Measurements from ENCODE around the gene LRRC4B. TPM values are rescaled to one million over a fixed set of nuclear protein-coding genes. Genes with fewer than 3 reads are reported as not detected.

Gene LRRC4B
- total RNA-seq, 2 donors from 2014 or later = not detected

- ATAC-seq (no peak), DNase-seq (ENCODE audit: low spot score in 2 of 2) (no peak)
- no peaks in the 10 kb centered on the region for H3K9me3 Mint-ChIP-seq
- H3K27ac Mint-ChIP-seq = no peak overlapping the region
- no peaks in the 10 kb centered on the region for H3K36me3 Mint-ChIP-seq
These were observed 75.1 kb downstream of the LRRC4B start for GRCh38 chr19:50493171-50493570.

DNA sequence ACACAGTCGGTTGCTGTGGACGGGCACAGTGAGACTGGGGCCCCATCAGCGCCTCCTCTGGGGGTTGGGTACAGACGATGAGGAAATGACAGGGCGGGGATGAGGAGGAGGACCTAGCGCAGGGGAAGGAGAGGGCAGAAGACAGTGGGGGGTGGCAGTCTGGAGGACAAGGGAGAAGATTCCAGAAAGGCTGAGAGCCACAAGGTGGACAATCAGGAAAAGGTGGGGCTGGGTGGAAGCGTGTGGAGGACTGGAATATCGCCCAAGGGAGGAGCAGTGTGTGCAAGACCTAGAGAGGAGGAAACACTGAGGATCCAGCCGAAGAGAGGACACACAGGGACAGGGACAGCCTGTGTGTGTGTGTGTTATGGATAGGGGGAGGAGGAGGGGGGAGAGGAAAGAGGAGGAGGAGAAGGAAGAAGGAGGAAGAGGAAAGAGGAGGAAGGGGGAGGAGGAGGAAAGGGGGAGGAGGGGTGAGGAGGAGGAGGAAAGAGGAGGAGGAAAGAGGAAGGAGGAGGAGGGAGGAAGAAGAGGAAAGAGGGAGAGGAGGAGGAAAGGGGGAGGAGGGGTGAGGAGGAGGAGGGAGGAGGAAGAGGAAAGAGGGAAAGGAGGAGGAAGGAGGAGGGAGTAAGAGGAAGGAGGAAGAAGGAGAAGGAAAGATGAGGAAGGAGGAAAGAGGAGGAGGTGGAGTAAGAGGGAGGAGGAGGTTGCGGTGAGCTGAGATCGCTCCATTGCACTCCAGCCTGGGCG is 75.8 kb downstream of the LRRC4B start:
- ATAC-seq (peak; percentile 57 to 81), DNase-seq (ENCODE audit: low spot score in 2 of 2) (no peak)
- Mint-ChIP-seq H3K27ac (peak overlapping the region; percentile 47 to 76), H3K36me3 (no peaks in the 10 kb centered on the region), H3K9me3 (no peaks in the 10 kb centered on the region)

DNA sequence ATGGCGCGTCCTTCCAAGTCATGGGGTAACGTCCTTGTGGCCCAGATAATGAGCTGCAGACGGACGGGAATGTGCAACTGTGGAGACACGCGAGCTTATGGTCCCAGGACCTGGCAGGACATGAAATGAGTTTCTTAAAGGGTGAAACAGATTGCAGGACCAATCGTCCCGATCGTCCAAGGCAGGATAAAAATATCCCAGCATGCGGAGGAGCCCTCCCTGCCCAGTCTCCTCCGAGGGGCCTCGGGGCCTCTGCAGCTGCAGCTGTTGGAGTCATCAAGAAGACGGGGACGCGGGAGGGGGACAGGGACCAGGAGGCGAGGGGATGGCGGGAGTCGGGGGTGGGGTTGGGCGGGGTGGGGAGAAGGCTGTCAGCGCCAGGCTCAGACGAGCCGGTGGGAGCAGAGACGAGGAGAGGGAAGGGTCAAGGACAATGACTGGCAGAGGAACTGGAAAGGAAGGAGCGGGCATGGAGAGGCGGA is 77.2 kb downstream of the LRRC4B start:
- ATAC-seq = no peak
- DNase-seq (ENCODE audit: low spot score in 2 of 2) = no peak
- H3K9me3 Mint-ChIP-seq = no peaks in the 10 kb centered on the region

GRCh38 chr19:50490411-50490811 is 77.8 kb downstream of the LRRC4B start:
- Mint-ChIP-seq H3K27ac (peak overlapping the region in 1 of 2 donors; percentile 76), H3K36me3 (peaks cover 0 to 16% of the 10 kb centered on the region in 2 donors), H3K9me3 (peaks cover 0 to 4% of the 10 kb centered on the region in 2 donors)
- no peak for DNase-seq (ENCODE audit: low spot score in 2 of 2)
- no peak for ATAC-seq

More for the DNA sequence above, 77.2 kb downstream of the LRRC4B start:
- Mint-ChIP-seq H3K27ac (peak overlapping the region in 1 of 2 donors; percentile 76), H3K36me3 (peaks cover 0 to 11% of the 10 kb centered on the region in 2 donors)

DNA sequence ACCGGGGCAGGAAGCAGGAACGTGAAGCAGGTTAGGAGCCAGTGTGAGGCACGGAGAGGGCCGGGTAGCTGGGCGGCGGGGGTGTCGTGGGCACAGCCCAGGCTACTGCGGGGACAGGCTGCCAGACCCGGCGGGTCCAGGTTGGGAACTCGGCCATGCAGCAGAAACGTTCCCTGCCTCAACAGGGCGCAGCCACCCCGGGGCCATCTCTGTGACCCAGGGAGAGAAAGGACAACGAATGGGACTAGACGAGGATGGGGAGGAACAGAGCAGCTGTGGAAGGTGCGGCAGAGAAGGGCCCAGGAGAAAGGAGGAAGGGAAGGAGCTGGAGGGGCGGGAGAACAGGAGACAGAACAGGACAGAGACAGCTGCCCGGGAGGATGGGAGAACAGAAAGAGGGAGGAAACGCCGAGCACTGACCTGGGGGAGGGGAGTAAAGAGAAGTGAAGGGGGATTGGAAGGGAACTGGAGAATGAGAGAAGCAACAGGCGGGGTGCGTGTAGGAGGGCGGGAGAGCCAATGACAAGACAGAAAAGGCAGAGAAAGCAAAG is 78.7 kb downstream of the LRRC4B start:
- peak overlapping the region in 1 of 2 donors; percentile 42 for H3K27ac Mint-ChIP-seq
- ATAC-seq = no peak
- H3K9me3 Mint-ChIP-seq = peaks cover 0 to 4% of the 10 kb centered on the region in 2 donors

DNA sequence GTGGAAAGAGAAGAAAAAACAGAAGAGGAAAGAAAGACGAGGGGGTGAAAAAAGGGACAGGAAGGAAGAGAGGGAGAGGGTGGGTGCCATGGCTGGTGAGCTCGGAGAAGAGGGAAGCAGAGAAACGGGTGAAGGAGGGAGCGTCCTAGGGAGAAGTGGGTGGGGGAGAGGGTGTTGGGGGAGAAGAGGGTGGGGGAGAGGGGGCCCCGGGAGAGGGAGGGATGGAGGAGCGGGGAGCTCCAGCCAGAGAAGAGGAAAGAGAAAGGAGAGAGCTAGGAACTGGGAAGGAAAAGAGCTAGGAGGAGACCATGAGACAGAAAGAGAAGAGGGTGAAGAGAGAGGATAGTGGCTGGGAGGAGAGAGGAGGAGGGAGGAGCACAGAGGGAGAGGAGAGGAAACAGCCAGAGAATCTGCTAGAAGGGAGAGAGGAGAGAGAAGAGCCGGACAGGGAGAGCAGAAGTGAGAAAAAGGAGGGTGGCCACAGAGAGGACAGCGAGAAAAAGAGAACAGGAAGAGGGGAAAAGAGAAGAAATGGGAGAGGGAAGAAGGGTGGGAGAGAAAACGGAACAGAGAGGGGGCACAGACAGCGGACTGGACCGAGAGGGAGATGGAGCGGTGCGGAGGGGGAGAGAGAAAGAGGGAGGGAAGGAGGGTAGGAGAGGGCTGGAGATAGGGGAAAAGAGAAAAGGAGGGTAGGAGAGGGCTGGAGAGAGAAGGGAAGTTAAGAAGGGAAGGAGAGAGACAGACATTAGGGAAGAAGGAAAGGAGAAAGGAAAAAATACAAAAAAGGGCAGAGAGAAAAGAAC is 79.6 kb downstream of the LRRC4B start:
- Mint-ChIP-seq H3K36me3 (peaks cover 0 to 22% of the 10 kb centered on the region in 2 donors), H3K9me3 (peaks cover 0 to 4% of the 10 kb centered on the region in 2 donors), H3K27ac (peak overlapping the region; percentile 15 to 42)
- ATAC-seq (no peak), DNase-seq (ENCODE audit: low spot score in 2 of 2) (no peak)

More for the DNA sequence above, 78.7 kb downstream of the LRRC4B start:
- peaks cover 0 to 22% of the 10 kb centered on the region in 2 donors for H3K36me3 Mint-ChIP-seq
- DNase-seq (ENCODE audit: low spot score in 2 of 2) = no peak

- H3K27ac Mint-ChIP-seq = peak overlapping the region in 1 of 2 donors; percentile 19
- DNase-seq (ENCODE audit: low spot score in 2 of 2) (peak in 1 of 2 donors; percentile 77), ATAC-seq (peak; percentile 39 to 68)
- H3K9me3 Mint-ChIP-seq = peaks cover 0 to 4% of the 10 kb centered on the region in 2 donors
- H3K36me3 Mint-ChIP-seq = peaks cover 4 to 27% of the 10 kb centered on the region in 2 donors
These were observed 81.3 kb downstream of the LRRC4B start for GRCh38 chr19:50486823-50487515.

GRCh38 chr19:50485284-50485955 is 82.8 kb downstream of the LRRC4B start:
- ATAC-seq = no peak
- H3K9me3 Mint-ChIP-seq = peaks cover 0 to 4% of the 10 kb centered on the region in 2 donors

GRCh38 chr19:50482916-50483315 is 85.3 kb downstream of the LRRC4B start:
- peaks cover 0 to 4% of the 10 kb centered on the region in 2 donors for H3K9me3 Mint-ChIP-seq
- H3K27ac Mint-ChIP-seq = no peak overlapping the region
- peaks cover 4 to 35% of the 10 kb centered on the region in 2 donors for H3K36me3 Mint-ChIP-seq

More at GRCh38 chr19:50485284-50485955, 82.8 kb downstream of the LRRC4B start:
- peaks cover 4 to 27% of the 10 kb centered on the region in 2 donors for H3K36me3 Mint-ChIP-seq
- no peak for DNase-seq (ENCODE audit: low spot score in 2 of 2)
- no peak overlapping the region for H3K27ac Mint-ChIP-seq

GRCh38 chr19:50482271-50482855 is 85.9 kb downstream of the LRRC4B start:
- peaks cover 0 to 4% of the 10 kb centered on the region in 2 donors for H3K9me3 Mint-ChIP-seq
- ATAC-seq (no peak), DNase-seq (ENCODE audit: low spot score in 2 of 2) (no peak)
- peaks cover 9 to 40% of the 10 kb centered on the region in 2 donors for H3K36me3 Mint-ChIP-seq
- no peak overlapping the region for H3K27ac Mint-ChIP-seq

More at GRCh38 chr19:50482916-50483315, 85.3 kb downstream of the LRRC4B start:
- DNase-seq (ENCODE audit: low spot score in 2 of 2) (no peak), ATAC-seq (no peak)

DNA sequence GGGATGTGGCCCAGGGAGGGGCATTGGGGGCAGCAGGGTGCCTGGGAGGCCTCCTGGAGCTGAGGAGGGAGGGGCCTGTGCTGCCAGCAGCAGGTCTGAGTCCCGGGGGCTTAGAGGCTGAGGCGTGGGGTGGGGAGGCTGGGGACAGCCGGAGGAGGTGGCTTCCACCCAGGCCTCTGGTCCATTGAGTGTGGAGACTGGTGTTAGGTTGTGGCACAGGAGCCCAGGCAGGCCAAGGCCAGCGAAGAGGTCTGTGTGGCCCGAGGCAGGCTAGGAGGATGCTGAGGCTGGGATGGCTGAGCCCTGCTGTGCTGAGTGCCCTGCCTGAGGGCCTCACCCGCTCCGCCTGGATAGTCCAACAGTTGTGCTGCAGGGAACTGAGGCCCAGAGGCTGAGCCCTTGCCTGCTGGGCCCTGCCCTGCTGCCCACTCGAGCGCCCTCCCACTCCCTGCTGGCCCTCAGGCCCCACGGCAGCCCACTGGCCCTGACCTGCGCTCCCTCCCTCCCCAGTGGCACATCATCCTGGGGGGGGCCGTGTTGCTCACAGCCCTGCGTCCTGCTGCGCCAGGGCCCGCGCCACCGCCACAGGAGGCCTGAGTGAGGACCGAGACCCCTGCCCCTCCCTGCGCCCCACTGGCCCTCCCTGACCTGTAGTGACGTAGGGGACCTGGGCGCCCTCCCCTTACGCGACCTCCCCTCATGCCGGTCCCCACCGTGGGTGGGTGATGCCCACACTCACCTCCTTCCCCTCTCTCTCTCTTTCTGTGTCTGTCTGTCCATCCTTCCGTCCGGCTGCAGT is 86.7 kb downstream of the LRRC4B start:
- Mint-ChIP-seq H3K36me3 (peaks cover 11 to 39% of the 10 kb centered on the region in 2 donors), H3K9me3 (peaks cover 0 to 4% of the 10 kb centered on the region in 2 donors), H3K27ac (peak overlapping the region in 1 of 2 donors; percentile 56)
- ATAC-seq (no peak), DNase-seq (ENCODE audit: low spot score in 2 of 2) (no peak)

DNA sequence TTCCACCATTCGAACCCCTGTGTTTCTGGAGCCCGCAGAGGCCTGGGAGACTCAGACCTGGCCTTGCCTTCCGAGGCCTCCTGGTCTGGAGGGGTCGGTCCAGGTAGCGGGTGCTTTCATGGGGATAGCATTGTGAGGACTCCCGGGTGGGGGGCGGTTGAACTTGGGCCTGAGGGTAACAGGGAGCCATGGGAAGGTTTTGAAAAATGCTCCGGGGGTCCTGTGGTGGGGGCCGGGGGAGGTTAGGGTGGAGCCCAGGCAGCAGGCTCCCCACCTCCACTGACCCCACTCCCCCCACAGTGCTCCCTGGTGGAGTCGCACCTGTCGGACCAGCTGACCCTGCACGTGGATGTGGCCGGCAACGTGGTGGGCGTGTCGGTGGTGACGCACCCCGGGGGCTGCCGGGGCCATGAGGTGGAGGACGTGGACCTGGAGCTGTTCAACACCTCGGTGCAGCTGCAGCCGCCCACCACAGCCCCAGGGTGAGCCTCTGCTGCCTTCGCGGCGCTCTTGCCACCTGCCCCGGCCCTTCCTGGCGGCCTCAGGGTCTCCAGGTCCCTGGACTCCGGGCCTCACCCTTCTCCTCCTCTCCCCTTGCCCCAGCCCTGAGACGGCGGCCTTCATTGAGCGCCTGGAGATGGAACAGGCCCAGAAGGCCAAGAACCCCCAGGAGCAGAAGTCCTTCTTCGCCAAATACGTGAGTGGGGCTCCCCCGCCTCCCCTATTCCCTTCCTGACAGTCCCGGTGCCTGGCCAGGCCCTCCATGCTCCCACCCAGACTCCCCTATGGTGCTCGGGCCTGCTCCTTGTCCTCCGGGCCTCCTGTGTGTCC is 87.7 kb downstream of the LRRC4B start:
- H3K36me3 Mint-ChIP-seq = peaks cover 11 to 32% of the 10 kb centered on the region in 2 donors
- peak overlapping the region; percentile 56 to 77 for H3K27ac Mint-ChIP-seq
- ATAC-seq = no peak
- DNase-seq (ENCODE audit: low spot score in 2 of 2) = no peak
- H3K9me3 Mint-ChIP-seq = peaks cover 0 to under 1% of the 10 kb centered on the region in 2 donors

DNA sequence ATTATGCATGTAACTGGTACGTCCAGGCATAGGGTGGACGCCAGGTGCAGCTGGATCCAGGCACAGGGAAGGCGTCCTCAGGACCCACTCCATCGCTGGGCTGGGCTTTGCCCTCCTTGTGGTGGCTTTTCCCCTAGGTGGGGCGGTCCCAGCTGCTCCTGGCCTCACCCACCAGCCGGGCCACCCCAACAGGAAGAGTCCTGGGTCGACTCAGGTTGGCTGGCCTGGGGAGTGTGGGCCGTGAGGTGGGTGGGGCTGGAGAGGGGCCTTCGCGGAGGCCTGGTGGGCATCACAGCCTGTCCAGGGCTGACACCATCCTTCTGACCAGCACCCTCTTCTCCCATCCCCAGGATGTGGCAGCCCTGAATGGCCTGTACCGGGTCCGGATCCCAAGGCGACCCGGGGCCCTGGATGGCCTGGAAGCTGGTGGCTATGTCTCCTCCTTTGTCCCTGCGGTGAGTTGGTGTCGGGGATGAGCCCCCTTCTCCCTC is 88.4 kb downstream of the LRRC4B start:
- DNase-seq (ENCODE audit: low spot score in 2 of 2) (no peak), ATAC-seq (no peak)
- Mint-ChIP-seq H3K9me3 (no peaks in the 10 kb centered on the region), H3K27ac (no peak overlapping the region), H3K36me3 (peaks cover 11 to 26% of the 10 kb centered on the region in 2 donors)
